GM10248 (cell line): ENCODE results near the gene TMC1.

Experiments used
- CTCF ChIA-PET: fragments of 300-600 bp; sonication (Branson Sonifier 250); formaldehyde crosslinking; extraction: SDS; loops from one replicate; lab custom pipeline; 2021; ENCODE audit warnings: antibody characterized with exemption; lab: Yijun Ruan, JAX
- POLR2A ChIA-PET: fragments of 350-650 bp; sonication (Branson Sonifier 250); formaldehyde crosslinking; extraction: SDS; loops from one replicate; lab custom pipeline; 2020; ENCODE audit warnings: antibody characterized with exemption; lab: Yijun Ruan, JAX
- DNase-seq: peaks from one replicate; pipeline ENCODE4 v3.0.0; 2012; ENCODE audit errors: extremely low spot score
- TF ChIP-seq, protein P1 (sequence below): IDR thresholded peaks from 2 replicates; pipeline ENCODE4 v1.5.1; 2012; ENCODE audit warnings: mild to moderate bottlenecking, low read depth; ENCODE audit errors: extremely low read depth, missing control alignments, control extremely low read depth

The TMC1 gene

DNA sequence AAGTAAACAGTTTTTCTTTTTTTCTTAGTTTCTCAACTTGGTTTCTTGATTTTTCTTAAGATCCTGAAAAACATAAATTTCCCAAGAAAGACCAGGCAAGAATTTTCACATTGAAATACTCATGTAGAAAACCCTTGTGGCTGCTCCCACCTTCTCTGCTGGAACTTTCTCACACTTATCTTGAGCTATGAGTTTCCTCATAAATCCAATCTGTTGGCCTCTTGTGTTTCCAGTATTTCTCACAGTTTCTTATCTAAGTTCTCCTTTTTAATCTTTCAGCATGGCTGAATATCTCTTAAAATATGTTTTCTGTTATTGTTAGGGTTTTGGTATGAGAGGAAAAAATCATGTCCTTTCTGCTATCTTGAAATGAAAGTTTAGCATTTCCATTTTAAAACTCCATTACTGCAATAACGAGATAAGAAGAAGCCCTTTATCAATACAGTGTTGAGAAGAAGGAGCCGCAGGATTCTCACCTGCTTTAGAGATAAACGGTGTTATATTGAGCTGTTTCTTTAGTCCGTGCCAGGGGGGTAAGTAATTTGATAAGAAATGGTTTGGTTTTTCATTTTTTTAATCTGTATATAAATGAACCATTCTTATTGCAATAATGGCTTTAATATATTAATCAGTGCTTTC is 342.2 kb downstream of the TMC1 start:
- ChIA-PET CTCF (no interaction called here), POLR2A (no interaction called here)

DNA sequence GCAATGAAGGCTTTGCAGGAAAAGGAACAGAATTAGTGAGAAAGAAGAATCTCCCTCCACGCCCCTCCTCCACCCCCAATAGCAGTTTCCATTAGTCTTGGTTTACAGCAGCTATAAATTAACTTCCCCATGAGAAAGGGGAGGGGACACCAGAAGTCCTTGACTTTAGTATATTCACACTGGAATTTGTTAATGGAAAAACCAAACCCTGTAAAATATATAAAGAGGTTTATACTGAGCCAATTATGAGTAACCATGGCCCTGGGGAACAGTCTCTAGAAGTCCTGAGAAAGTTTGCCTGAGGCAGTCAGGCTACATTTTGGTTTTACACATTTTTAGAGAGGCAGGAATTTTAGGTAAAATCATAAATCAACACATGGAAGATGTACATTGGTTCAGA is 342.9 kb downstream of the TMC1 start:
- CTCF ChIA-PET, result no interaction called here

More for the DNA sequence above, 342.2 kb downstream of the TMC1 start:
- TF ChIP-seq, protein P1, sequence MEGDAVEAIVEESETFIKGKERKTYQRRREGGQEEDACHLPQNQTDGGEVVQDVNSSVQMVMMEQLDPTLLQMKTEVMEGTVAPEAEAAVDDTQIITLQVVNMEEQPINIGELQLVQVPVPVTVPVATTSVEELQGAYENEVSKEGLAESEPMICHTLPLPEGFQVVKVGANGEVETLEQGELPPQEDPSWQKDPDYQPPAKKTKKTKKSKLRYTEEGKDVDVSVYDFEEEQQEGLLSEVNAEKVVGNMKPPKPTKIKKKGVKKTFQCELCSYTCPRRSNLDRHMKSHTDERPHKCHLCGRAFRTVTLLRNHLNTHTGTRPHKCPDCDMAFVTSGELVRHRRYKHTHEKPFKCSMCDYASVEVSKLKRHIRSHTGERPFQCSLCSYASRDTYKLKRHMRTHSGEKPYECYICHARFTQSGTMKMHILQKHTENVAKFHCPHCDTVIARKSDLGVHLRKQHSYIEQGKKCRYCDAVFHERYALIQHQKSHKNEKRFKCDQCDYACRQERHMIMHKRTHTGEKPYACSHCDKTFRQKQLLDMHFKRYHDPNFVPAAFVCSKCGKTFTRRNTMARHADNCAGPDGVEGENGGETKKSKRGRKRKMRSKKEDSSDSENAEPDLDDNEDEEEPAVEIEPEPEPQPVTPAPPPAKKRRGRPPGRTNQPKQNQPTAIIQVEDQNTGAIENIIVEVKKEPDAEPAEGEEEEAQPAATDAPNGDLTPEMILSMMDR, result no peak
- no peak for DNase-seq

DNA sequence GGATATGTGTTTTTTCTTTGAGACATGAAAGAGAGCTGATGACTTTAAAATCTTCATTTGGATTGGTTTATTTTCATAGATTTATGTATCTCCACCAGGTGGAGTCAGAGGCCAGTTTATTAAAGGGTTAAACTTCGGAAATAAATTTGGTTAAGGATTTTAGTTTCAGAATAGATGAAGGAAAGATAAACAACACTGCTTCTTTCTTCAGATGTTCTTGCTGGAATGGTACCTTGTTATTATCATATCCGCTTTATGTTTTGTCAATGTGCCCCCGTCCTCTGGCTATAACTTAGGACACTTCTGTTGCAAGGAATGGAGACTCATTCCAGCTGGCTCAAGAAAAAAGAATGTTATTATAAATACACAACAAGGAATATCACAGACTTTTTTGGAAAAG is 350.3 kb downstream of the TMC1 start:
- TF ChIP-seq, protein P1, result no peak
- no peak for DNase-seq
- ChIA-PET CTCF (interaction anchor here (0.6 to 2.3 kb wide), 12 partner anchors 13 to 591 kb away, joined by 3 to 11 read pairs (median 4); no protein-coding TSS in a partner anchor), POLR2A (no interaction called here)

More for the DNA sequence above, 342.9 kb downstream of the TMC1 start:
- POLR2A ChIA-PET, result no interaction called here
- TF ChIP-seq, protein P1, result no peak
- no peak for DNase-seq

DNA sequence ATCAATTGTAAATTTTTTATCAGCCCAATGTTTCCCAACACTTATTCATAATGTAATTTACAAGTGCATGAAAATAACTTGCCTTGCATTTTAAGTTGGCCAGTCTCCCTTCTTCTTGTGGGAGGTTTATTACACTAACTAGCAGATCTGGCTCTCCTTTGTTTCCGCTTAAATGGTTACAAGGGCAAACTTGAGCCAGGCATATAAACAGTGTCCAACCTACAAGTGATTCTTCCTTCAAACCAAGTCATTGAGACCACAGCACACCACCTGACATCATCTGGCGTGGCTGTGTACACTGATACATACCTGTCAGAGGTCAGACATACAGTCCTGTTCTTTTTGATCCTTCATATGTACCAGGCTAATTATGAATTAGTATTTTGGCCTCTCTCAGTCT is 351.3 kb downstream of the TMC1 start:
- CTCF ChIA-PET, result interaction anchor here (1.0 to 2.3 kb wide), 7 partner anchors 12 to 592 kb away, joined by 3 to 11 read pairs (median 3); no protein-coding TSS in a partner anchor
- DNase-seq, result no peak
- POLR2A ChIA-PET, result no interaction called here
- TF ChIP-seq, protein P1, result no peak

DNA sequence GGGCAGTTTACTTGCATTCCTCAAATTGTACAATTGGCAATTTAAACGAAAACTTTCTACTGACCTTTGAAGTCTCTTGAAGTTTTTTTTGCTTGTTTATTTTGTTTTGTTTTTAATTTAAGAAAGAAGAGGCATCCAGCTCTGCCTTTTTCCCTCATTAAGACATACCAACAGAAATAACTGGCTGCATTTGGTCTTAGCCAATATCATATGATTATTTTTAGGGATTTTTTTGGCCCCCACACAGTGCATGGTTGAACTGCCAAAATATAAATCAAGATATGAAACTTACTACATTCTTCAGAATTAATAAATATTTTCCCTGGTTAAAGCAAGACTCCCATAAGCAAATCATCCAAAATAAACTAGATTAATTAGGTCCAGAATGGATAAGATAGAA is 352.0 kb downstream of the TMC1 start:
- ChIA-PET CTCF (interaction anchor here (1.0 to 1.6 kb wide), 2 partner anchors 11 to 209 kb away, joined by 3 to 4 read pairs; no protein-coding TSS in a partner anchor), POLR2A (no interaction called here)
- TF ChIP-seq, protein P1, result no peak
- DNase-seq, result no peak

DNA sequence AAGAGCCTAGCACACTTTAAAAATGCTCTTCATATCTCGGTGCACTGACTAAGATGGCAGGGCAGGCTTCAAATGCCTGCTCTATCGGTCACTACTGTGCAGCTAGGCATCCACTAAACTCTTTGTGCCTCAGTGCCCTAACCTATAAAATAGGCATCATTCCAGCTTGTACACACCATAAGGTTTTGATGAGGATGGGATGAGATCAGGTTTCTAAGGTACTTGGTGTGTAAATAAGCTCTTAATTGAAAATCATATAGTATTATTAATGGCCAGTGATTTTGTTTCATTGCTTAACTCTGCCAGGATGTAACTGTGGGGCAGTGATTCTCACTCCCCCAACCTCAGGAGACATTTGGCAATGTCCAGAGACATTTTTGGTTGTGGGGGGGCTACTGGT is 352.9 kb downstream of the TMC1 start:
- ChIA-PET POLR2A (no interaction called here), CTCF (no interaction called here)
- no peak for DNase-seq
- TF ChIP-seq, protein P1, result no peak
